Sigmoid colon (tissue), 3 donors: Measurements from ENCODE around the gene NTF3.

Experiments used
- POLR2A ChIP-seq, 2 donors: fragments of 450-650 bp; IDR thresholded peaks; one replicate each; pipeline ENCODE4 v1.6.1; 2016; ENCODE audit warnings: antibody characterized with exemption in 2 of 2, mild to moderate bottlenecking in 2 of 2, moderate library complexity in 2 of 2
- TF ChIP-seq, protein P1 (sequence below), 4 experiments: fragments of 450-650 bp in 3 of 4; fragments of 200-600 bp in 1 of 4; IDR thresholded peaks; one replicate each; pipeline ENCODE4 v1.5.1; 2016 to 2019; ENCODE audit warnings: antibody characterized with exemption in 4 of 4, mild to moderate bottlenecking in 3 of 4, moderate library complexity in 2 of 4

- no peak for TF ChIP-seq POLR2A (IDR thresholded peaks at IDR 0.05)
- TF ChIP-seq, protein P1, sequence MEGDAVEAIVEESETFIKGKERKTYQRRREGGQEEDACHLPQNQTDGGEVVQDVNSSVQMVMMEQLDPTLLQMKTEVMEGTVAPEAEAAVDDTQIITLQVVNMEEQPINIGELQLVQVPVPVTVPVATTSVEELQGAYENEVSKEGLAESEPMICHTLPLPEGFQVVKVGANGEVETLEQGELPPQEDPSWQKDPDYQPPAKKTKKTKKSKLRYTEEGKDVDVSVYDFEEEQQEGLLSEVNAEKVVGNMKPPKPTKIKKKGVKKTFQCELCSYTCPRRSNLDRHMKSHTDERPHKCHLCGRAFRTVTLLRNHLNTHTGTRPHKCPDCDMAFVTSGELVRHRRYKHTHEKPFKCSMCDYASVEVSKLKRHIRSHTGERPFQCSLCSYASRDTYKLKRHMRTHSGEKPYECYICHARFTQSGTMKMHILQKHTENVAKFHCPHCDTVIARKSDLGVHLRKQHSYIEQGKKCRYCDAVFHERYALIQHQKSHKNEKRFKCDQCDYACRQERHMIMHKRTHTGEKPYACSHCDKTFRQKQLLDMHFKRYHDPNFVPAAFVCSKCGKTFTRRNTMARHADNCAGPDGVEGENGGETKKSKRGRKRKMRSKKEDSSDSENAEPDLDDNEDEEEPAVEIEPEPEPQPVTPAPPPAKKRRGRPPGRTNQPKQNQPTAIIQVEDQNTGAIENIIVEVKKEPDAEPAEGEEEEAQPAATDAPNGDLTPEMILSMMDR (IDR thresholded peaks at IDR 0.05): no peak
Observed at GRCh38 chr12:5515458-5515857, 83.5 kb downstream of the NTF3 start.
